NCI-H345 (cell line): ENCODE measurements around the gene VARS1.
"Not testable (repeated sequence)": the region's sequence is repeated elsewhere in the genome, so short reads cannot be mapped to it uniquely, and the experiment has no call there.

Source experiments
- DNase-seq: peaks from one replicate; lab custom pipeline; 2025; lab: John Stamatoyannopoulos, UW

VARS1 gene

DNA sequence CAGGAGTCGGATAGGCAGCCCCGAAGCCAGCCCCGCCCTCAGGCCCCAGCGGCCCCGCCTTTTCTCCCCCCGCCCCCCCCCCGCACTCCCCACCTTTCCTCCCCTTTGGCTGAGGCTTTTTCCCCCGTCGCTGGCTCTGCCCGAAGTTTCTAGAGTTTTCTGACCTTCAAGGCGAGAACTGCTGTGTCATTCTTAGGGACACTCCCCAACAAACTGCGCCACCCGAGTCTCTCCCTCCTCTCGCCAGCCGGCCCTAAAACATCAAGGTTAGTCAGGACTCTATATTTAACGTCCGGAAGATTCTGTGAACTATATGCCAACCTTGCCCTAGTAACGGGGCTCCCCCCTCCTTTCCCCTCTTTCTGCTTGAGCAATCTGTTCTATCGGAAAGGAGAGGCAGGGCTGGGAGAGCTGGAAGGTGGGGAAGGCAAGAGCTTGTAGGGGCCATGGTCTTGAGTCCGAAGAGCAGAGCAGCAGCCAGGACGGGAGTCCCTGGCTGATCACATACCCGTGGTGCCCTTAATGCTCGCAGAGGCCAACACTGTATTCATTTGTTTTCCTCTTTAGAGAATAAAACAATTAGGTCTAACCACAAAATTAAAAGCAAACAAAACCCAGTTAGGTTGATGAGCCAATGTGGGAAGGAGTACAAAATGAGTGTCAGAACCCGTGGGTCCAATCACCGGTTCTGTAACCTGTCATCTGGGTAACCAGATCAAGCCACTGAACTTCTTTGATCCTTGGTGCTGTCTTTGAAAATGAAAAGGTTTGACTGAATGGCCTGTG lies 26.7 kb upstream of the VARS1 start:
- no peak for DNase-seq

DNA sequence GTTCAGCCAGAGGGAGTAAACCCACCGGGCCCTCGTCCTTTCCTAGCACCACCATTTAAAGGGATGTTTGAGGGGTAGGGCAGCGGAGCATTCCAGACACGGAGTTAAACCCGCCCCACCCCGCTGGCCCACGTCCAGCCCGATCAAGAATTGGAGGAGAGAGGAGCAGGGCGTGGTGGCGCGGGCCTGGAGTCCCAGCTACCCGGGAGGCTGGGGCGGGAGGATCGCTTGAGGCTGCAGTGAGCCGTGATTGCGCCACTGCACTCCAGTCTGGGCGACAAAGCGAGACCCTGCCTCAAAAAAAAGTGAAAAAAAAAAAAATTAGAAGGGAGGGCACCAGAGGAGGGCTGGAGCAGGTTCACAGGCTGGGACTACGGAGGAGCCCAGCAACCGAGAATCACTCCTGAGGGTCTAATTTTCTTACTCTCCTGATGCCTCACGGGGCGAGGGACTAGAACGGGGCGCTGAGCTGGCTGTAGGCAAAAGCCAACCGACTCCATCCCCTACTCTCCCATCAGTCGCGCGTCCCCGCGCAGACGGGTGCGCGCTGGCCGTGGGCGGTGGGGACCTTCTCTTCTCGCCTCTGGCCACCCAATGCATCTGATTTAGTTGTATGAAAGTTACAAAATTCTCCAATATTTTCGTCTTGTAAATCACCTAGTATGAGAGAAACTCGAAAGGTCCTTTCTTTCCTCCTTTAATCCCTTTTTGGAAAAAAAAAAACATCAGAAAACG lies 25.9 kb upstream of the VARS1 start:
- no peak for DNase-seq

DNA sequence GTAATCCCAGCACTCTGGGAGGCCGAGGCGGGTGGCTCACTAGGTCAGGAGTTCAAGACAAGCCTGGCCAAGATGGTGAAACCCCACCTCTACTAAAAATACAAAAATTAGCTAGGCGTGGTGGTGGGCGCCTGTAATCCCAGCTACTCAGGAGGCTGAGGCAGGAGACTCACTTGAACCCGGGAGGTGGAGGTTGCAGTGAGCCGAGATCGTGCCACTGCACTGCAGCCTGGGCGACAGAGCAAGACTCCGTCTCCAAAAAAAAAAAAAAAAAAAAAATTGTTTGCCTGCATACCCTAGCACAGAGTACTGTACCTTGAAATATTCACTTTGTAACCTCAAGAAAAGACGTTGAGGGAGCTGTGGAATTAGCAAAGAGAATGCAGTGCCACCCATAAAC lies 24.8 kb upstream of the VARS1 start:
- not testable (repeated sequence) for DNase-seq

DNA sequence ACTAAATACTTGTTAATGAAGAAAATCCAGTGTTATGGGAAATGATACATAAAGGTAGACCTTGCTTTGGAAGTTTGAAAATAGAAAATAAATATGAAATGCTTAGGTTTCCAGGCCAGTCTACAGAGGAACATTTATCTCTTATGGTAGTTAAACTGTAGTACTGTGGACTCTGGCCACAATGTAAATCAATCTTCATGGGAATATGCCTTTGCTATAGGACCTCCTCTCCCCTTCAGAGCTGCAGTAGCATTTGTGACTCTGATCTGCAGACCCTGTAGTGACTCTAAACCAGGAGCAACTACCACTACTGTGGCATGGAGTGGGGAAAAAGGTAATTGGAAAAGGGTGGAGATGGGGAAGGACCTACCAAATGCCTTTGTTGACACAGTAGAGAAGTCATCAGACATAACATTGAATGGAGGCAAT lies 24.3 kb upstream of the VARS1 start:
- DNase-seq = no peak

DNA sequence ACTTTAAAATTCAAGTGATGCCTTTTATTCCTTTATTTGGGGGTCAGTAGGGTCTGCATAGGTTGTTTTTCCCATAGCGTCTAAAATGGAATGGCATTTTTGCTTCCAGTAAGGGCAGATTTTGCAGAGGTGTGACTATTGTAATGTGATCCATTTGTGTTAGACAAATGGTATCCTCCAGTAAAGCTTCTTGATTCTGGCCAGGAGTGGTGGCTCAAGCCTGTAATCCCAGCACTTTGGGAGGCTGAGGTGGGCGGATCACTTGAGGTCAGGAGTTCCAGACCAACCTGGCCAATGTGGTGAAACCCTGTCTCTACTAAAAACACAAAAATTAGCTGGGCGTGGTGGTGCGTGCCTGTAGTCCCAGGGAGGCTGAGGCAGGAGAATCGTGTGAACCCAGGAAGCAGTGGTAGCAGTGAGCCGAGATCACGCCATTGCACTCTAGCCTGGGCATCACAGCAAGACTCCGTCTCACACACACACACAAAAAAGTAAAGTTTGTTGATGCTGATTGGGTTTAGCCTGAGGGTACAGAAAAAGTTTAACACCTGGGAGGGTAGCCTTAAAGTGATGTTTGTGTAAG lies 22.5 kb upstream of the VARS1 start:
- DNase-seq = not testable (repeated sequence)

DNA sequence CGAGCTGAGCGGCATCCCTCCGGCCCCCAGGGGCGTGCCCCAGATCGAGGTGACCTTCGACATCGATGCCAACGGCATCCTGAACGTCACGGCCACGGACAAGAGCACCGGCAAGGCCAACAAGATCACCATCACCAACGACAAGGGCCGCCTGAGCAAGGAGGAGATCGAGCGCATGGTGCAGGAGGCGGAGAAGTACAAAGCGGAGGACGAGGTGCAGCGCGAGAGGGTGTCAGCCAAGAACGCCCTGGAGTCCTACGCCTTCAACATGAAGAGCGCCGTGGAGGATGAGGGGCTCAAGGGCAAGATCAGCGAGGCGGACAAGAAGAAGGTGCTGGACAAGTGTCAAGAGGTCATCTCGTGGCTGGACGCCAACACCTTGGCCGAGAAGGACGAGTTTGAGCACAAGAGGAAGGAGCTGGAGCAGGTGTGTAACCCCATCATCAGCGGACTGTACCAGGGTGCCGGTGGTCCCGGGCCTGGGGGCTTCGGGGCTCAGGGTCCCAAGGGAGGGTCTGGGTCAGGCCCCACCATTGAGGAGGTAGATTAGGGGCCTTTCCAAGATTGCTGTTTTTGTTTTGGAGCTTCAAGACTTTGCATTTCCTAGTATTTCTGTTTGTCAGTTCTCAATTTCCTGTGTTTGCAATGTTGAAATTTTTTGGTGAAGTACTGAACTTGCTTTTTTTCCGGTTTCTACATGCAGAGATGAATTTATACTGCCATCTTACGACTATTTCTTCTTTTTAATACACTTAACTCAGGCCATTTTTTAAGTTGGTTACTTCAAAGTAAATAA lies 21.8 kb upstream of the VARS1 start:
- DNase-seq = not testable (repeated sequence)

DNA sequence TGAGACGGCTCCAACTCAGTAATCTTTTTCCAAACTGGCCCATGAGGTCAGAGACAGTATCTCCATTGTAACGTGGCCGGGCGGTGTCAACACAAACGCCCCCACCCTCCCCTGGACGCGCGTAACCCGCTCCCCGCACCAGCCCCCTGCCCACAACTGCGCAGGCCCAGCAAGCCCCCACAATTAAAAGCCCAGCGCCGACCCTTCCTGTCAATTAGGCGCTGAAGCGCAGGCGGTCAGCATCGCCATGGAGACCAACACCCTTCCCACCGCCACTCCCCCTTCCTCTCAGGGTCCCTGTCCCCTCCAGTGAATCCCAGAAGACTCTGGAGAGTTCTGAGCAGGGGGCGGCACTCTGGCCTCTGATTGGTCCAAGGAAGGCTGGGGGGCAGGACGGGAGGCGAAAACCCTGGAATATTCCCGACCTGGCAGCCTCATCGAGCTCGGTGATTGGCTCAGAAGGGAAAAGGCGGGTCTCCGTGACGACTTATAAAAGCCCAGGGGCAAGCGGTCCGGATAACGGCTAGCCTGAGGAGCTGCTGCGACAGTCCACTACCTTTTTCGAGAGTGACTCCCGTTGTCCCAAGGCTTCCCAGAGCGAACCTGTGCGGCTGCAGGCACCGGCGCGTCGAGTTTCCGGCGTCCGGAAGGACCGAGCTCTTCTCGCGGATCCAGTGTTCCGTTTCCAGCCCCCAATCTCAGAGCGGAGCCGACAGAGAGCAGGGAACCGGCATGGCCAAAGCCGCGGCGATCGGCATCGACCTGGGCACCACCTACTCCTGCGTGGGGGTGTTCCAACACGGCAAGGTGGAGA lies 19.7 kb upstream of the VARS1 start, which contains the start of the genes HSPA1A and HSPA1L:
HSPA1A (plus strand) TSS at position 519 of the 814 bp plus-strand sequence; CDS start at position 733, 214 bp downstream.
HSPA1L (minus strand) TSS at position 259 of the 814 bp plus-strand sequence. CDS start 3,311 bp downstream, outside the sequence.
- peak; percentile 98 for DNase-seq

DNA sequence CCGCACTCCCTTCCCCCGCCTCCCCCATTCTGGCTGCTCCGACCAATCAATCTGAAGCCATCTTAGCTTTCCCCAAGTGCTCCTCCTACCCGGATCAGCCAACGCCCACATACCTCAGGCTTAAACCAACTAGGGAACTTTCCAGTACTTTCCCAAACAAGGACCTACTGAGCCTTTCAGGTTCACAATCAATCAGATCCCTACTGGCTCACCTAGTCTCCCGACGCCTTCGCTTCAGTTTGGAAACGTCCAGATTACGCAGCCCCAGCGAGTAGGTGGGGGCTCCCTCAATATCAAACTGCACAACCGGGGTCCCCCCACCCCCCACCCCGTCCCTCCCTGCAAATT lies 19.1 kb upstream of the VARS1 start:
- DNase-seq = peak; percentile 97

DNA sequence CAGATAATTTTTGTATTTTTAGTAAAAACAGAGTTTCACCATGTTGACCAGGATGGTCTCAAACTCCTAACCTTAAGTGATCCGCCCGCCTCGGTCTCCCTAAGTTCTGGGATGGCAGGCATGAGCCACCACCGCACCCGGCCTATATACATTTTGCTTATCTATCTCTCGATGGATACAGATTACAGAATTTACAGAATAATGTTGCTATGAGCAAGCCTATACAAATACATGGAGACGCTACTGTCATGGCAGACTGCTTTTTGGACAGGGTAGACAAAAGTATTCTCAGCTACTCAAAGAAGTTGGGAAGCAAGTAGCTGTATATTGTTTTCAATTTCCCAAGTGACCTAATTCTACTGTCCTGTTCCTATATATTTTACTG lies 17.9 kb upstream of the VARS1 start:
- no peak for DNase-seq

DNA sequence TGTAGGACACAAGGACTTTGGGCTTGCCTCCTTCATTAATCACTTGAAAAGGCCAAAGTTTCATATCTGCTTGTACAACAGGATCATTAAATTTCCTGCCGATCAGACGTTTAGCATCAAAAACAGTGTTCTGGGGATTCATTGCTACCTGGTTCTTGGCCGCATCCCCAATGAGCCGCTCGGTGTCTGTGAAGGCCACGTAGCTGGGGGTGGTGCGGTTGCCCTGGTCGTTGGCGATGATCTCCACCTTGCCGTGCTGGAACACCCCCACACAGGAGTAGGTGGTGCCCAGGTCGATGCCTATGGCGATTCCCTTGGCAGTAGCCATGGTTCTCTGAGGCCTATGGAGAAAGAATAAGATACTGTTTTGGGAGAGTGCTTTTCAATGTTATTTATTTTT lies 16.1 kb upstream of the VARS1 start:
- no peak for DNase-seq

DNA sequence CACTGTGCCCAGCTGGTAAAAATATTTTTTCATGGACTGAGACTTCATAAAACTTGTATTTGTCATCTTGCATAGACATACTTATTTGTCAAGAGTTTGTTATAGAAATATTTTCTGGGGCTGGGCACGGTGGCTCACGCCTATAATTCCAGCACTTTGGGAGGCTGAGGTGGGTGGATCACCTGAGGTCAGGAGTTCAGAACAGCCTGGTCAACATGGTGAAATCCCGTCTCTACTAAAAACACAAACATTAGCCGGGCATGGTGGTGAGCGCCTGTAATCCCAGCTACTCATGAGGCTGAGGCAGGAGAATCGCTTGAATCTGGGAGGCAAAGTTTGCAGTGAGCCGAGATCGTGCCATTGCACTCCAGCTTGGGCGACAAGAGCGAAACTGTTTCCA lies 13.0 kb upstream of the VARS1 start:
- not testable (repeated sequence) for DNase-seq

DNA sequence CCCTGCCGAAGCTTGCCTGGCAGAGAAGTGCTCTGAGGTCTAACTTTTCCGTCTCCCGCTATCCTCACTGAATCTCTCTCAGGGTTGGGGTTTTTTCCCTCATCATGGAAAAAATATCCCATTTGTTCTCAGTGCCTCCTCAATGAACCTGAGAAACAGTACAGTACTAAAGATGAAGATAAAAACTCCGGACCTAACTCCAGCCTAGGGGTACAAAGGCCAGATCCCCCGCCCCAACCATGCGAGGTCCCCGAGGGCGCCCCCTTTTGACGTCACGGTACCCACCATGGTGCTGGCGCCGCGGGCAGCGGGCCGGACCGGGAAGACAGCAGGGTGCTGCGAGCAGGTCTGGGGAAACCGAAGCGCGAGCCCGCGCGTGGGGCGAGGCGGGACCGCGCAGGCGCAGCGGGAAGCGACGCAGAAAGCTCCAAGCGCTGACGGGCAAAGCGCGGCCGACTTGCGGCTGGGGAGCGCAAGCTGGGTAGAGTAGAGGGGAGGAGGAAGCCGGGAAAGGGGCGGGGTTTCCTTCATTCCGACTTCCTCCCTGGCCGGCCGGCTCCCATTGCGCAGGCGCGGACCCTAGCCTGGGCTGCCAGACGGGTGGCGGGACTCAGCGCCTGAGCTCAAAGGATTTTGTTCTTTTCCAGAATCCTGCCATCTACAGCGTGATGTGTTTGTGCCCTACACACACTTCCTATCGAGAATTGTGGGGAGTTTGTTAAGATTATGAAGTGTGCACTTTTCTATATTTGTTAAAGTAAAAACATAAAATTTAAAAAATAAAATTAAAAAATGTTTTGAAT lies 11.1 kb upstream of the VARS1 start, which contains the start of gene LSM2:
LSM2 (minus strand) TSS at position 497 of the 803 bp plus-strand sequence; CDS start at position 288, 209 bp downstream.
- DNase-seq = peak; percentile 96

DNA sequence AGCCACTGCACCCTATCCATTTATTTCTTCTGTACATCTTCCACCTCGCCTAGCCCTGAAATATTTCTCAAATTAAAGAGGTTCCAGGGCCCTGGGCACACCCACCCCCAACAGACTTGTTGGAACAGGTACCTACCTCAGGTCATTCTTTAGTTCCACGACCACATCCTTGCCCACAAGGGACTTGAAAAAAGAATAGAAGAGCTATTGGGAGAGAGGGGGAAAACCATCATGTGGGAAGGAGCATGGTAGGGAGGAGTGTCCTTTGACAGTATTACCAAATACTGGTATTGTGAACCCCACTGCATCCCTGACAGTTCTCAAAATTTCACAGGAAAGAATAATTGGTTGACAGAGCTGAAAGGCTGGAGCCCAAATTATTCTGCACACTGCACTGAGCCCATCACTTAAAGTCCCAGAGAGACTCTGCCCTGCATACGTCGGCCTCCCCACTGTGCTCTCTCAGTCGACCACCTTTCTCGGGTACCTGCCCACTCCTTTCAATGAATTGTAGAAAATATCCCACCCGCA lies 10.5 kb upstream of the VARS1 start:
- no peak for DNase-seq

DNA sequence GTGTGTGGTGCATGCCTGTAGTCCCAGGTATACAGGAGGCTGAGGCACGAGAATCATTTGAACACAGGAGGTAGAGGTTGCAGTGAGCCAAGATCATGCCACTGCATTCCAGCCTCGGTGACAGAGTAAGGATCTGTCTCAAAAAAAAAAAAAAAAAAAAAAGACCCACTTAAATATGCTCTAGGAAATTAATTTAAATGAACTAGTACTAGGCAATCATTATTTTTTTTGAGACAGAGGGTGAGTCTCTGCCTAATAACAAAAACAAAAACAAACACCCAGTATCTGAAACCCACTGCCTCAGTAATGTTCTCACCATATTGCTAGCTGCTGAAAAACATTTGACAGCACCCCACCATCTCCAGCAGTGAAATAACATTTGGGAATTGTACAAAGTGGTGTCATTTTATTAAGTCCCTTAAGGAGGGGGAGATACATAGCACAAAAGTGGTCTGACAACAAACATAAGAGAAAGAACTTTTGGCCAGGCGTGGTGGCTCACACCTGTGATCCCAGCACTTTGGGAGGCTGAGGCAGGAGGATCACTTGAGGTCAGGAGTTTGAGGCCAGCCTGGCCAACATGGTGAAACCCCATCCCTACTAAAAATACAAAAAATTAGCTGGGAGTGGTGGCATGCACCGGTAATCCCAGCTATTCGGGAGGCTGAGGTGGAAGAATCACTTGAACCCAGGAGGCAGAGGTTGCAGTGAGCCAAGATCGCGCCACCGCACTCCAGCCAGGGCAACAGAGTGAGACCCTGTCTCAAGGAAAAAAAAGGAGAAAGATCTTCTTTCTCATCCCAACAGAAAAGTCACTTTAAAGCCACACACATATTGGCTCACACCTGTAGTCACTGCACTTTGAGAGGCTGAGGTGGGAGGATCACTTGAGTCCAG lies 5.7 kb upstream of the VARS1 start:
- DNase-seq = not testable (repeated sequence)

DNA sequence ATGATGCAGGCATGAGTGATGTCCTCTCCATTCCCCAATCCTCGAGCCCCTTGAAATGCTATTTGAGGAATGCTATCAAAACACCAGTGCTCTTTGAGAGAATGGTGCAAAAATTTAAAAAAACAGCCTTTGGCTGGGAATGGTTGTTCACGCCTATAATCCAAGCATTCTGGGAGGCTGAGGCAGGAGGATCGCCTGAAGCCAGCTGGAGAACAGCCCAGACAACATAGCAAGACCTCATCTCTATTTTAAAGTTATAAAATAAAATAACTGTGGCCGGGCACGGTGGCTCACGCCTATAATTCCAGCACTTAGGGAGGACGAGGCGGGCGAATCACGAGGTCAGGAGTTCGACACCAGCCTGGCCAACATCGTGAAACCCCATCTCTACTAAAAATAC lies 4.2 kb upstream of the VARS1 start:
- no peak for DNase-seq

DNA sequence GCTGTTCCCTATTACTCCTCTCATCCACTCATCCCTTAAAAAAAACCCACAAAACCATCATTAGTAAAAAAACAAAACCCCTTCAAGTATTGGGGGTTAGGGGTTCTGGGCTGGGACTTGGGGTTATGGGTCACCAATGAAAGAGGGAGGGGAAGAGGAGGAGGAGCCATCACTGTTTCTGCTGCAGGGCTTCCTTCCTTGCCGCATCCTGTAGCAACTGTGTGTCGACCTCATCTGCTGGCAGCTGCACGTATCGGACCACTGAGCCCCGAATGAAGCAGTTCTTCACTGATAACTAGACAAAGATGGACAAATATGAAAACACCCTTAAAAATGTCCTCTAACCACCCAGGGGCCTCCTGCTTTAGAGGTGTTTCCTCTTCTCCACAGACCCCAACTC lies 2.0 kb upstream of the VARS1 start:
- DNase-seq = no peak

DNA sequence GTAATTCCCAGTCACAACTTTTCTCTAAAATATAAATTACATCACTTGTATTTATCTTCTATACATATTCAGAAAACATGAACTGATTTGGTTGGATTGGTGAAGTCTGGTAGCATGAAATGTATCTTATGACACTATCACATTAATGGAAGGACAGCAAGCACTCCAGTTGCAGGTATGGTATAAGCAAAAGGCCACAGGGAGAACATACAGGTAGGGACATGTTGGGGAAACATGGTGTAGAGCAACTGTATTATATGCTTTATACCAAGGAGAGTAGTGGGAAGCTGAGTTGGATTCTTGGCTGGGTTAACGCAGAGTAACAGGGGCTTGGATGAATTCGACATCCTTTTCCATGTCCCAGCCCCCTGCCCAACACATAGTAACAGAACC lies 1.4 kb upstream of the VARS1 start:
- no peak for DNase-seq

DNA sequence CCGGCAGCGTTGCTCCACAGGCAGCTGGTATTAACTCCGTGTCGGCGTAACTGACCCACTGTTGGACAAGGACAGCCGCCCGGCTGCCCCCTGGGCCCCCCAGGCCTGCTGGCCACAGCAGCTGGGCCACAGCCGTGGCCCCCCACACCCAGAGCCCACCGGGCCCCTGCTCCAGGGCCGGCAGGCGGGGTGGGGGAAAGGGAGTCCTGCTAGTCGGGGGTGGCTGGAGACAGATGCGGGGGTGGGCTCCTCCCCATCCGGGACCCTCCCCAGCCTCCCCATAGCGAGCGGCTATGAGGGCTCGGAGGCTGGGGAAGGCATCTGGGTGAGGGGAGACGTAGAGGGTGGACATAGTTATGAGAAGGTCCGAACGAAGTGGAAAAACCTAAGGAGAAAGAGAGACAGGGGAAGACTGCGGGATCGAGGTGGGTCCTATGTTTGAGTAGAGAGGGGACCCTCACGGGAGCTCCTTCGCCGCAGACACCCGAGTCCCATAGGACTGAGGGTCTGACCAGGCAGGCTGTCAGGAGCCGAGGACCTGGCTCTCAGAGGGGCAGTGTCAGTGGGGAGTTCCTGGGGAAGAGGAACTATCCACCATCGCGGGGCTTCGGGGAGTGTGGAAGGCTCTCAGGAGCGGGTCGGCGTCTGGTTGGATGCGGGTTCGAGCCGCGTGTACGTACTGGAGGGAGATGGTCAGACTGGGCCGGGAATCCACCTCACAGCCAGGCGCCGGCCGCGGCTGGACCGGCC lies 511 bp downstream of the VARS1 start:
- no peak for DNase-seq
